SK-N-SH treated with all-trans-retinoic acid at 6 μM for 48 hours (cell line): ENCODE results near the gene ULK4.

Source experiments
- BACH2 ChIP-seq: fragments of 250-450 bp; sonication (Bioruptor Pico); IDR thresholded peaks from 2 replicates; pipeline ENCODE4 v1.9.0; 2021; ENCODE audit warnings: mild to moderate bottlenecking, borderline replicate concordance
- CSDC2 ChIP-seq: fragments of 250-450 bp; sonication (Bioruptor Pico); IDR thresholded peaks from 2 replicates; pipeline ENCODE4 v1.5.0; 2020; ENCODE audit warnings: mild to moderate bottlenecking, moderate library complexity

DNA sequence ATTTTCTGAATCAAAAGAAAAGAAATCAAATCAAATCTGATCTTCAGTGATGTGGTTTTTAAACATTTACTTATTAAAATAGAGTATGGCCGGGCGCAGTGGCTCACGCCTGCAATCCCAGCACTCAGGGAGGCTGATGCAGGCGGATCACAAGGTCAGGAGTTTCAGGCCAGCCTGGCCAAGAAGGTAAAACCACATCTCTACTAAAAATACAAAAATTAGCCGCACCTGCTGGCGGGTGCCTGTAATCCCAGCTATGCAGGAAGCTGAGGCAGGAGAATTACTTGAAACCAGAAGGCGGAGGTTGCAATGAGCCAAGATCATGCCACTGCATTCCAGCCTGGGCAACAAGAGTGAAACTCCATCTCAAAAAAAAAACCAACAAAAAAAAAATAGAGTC is 169.1 kb downstream of the ULK4 start:
- TF ChIP-seq BACH2 (CRISPR knock-in tag) (no peak), CSDC2 (CRISPR knock-in tag) (no peak)
